T47D (cell line): ENCODE measurements around the gene MEIS1.

Source experiments
- DNase-seq, 2 experiments: peaks; one replicate each; pipeline versions ENCODE4 v3.0.0 to v3.0.0-alpha.2; 2011 to 2012; ENCODE audit warnings: low read depth in 1 of 2, low spot score in 1 of 2
- JUND ChIP-seq: IDR thresholded peaks from 2 replicates; pipeline ENCODE4 v1.6.1; 2012; ENCODE audit warnings: low read depth
- in situ Hi-C: cut with HindIII; loops from 2 replicates; pipeline ENCODE4 v1.10.0; 2016; ENCODE audit warnings: low sequenced_read_pairs, low pct_unique_long_range_greater_than_20kb

The MEIS1 gene

GRCh38 chr2:66442516-66443185 is 7.7 kb downstream of the MEIS1 start:
- DNase-seq = no peak
- in situ Hi-C loops = no loop called here
- TF ChIP-seq JUND = no peak

GRCh38 chr2:66443186-66443978 is 8.5 kb downstream of the MEIS1 start:
- no peak for TF ChIP-seq JUND
- in situ Hi-C loops = no loop called here
- no peak for DNase-seq

DNA sequence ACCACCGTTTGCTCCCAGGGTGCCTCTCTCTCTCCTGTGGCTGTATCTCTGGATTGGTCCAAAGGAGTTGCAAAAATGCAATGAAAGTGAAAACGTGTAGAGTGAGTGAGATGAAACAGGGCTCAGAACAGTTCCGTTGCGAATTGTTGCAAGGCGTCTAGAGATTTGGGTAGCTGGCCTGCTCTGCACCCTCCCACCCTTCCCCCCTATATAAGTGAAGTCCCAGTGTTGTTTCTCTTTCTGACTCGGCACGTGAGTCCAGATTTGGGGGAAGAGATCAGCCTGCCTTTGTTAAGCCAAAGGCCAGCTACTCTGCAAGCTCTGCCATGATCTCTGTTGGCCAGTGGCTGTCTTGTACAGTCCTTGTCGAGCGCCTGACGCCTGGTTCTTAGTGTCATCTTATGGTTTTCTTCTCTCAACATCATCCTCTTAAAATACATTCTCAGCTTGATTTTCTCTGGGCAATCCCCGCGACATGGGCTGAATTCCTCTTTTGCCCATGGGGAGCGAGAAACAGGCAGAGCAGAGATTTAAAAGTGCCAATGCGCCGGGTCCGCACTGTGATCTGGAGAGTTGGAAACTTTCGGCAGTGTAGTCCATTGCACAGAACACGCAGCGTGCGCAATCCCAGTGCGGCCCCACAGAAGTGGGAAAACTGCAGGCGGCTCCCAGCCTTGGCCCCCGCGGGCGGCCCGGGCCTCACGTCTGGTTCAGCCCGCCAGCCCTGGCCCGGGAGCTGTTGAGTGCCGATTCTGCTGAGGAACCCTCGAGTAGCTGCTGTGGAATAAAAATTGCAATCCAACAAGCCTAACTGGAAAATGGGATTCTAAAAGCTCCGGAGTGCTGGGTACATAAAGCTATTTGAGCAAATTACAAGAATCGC is 9.3 kb downstream of the MEIS1 start:
- in situ Hi-C loops = no loop called here
- no peak for TF ChIP-seq JUND
- DNase-seq = no peak

DNA sequence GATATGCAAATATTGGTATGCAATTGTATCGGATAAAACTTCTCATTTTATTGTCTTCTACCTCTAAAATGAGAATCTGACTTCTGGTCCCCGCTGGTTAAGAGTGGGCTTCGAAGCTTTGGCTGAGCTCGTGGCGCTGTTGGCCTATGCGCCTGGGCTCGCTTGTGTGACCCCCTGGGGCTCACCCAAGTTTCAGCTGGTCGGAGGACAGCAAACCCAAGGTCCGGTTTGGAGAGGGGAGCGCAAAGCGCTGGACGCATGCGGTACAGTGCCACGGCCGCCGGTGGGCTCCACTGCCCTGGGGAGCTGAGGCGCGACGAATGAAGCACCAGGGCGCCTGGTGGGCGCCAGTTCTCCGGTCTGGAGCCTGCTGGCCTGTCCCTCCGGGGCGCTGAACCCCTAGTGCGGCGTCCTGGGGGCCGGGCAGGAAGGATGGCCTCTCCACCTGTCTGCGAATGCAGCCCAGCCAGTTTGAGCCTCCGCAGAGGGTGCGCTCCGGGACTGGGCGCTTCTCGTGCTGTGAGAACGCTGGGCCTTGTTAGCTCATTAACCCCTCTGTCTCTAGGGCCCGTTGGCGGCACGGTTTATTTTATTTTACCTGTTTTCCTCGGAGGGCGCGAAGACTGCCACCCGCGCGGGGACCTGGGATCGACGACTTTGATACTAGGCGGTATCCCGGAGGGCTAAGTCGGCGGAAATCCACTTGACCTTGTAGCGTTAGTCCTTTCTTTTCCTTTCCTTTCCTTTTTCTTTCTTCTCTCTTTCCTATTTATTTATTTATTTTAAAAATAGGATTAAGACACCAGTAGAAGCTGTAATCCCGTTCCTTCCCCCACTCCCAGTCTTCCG is 10.4 kb downstream of the MEIS1 start:
- DNase-seq = no peak
- TF ChIP-seq JUND = no peak
- in situ Hi-C loops = no loop called here

DNA sequence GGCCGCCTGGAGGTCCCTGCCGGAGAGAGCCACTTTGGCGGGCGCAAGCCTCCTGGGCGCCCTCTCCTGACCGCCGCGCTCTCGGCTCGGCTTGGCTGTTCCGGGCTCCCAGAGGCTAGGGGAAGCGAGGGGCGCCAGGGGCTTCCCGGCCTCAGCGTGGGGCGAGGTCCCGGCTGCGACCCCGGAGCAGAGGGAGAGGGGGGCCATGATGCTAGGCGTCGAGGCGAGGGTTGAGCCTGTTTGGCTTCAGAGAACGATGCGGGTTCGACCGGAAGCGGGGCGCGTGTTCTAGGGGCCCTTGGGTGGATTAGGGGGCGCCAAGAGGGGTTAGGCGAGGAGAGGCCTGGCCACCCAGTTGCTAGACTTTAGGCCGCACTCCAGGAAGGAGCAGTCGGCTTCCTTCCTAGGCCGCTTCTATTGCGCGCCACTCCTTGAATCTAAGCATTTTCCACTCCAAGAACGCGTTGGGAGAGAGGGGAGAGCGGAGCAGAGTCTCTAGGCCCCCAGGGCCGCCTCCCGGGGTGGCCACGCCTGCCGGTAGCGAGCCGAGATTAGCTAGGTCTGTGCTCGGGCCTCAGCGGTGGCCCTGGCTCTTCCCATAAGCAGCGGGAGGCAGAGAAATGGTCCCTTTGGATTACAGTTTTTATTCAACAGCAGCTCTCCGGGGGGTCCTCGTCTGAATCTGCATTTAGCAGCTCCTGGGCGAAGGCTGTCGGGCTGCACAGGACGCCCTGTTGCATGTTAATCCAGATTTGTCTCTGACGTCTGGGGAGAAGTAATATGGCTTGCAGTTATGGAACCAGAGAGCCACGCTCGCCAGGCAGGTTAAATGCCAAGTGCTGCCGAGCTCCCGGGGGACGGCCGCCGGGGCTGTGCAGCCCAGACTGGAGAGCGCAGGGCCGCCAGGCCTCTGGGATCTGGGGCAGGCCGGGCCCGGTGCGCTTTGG is 11.3 kb downstream of the MEIS1 start:
- in situ Hi-C loops = no loop called here
- TF ChIP-seq JUND = no peak
- no peak for DNase-seq

- DNase-seq = no peak
- in situ Hi-C loops = no loop called here
- no peak for TF ChIP-seq JUND
These were observed 12.0 kb downstream of the MEIS1 start for GRCh38 chr2:66446941-66447340.

GRCh38 chr2:66447677-66448076 is 12.8 kb downstream of the MEIS1 start:
- TF ChIP-seq JUND = no peak
- no peak for DNase-seq
- in situ Hi-C loops = no loop called here

DNA sequence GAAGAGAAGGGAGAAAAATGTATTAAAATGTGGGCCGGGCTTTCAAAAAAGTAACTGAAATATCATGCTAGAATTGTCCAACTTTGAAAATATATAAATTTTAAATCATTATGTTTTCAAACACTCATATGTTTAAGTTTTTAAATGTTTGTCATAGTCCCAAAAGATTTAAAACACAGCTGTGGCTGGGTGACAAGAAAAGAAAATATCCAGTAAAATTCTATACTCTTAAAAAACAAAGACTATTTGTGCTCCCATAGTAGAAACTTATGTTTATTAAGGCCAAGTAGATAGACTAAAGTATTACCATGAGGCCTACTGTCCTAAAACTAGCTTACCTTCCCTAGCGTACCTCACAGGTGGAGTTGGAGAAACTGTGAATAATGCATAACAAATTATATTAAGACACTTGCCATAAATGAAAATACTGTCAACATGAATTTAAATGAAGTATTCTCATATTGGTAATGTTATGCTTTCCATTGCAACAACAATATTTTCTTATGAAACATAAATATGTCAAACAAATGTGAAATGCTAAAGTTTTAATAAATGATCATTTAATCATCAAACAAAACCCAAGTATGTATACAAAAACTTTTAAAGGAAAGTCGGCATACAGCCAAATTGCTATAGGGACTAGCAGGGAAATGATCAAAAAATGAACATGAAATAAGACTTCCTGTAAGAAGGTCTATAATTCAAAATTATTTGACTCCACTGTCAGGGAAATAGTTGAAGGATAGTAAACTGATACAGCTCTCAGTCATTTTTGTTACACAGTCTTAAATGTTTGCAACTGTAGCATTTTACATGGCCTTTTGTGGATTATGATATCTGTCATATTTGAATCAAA is 13.4 kb downstream of the MEIS1 start:
- DNase-seq = no peak
- no peak for TF ChIP-seq JUND

DNA sequence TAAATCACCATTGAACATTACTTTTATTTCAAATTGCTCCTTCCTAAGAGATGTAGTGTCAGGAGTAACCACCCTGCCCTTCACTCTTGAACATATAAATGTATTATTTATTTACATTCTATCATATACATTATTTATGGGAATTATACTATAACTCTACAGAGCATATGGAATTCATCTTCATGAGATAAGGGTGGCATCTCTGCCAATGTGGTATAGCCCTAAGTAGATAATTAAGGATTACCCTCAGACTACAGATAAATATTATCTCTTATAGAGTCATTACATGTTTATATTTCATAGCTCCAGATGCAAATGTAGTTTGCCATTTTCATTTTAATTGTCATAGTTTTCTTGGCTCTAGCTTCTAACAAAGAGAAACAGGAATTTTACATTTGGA is 17.3 kb downstream of the MEIS1 start:
- no peak for DNase-seq
- in situ Hi-C loops = no loop called here
- no peak for TF ChIP-seq JUND

More for the DNA sequence above, 13.4 kb downstream of the MEIS1 start:
- in situ Hi-C loops = no loop called here

- DNase-seq = no peak
- TF ChIP-seq JUND = no peak
- in situ Hi-C loops = no loop called here
These were observed 18.0 kb downstream of the MEIS1 start for GRCh38 chr2:66452917-66453316.
